PC-3 (cell line): Measurements from ENCODE around the gene FRZB.

Experiments
- CTCF ChIP-seq: fragments of 300-600 bp; sonication (generic); conservative IDR thresholded peaks from 2 replicates; pipeline ENCODE4 v1.5.1; 2017; ENCODE audit warnings: antibody characterized with exemption, low read depth, mild to moderate bottlenecking, low read length
- EZH2phosphoT487 ChIP-seq: fragments of 300-600 bp; sonication (generic); IDR thresholded peaks from 2 replicates; pipeline ENCODE4 v1.6.1; 2018; ENCODE audit warnings: mild to moderate bottlenecking, antibody characterized with exemption, low read length, borderline replicate concordance

GRCh38 chr2:182845794-182846417 lies 20.5 kb downstream of the FRZB start:
- no peak for TF ChIP-seq CTCF
- TF ChIP-seq EZH2phosphoT487: no peak
